Hepatocyte (in vitro differentiated cells): ENCODE results near the gene FAM124A. TPM values are rescaled to one million over a fixed set of nuclear protein-coding genes. Genes with fewer than 3 reads are reported as not detected.

ENCODE experiments used
- DNase-seq: peaks from one replicate; pipeline ENCODE4 v3.0.0-alpha.2; 2016; ENCODE audit warnings: low spot score
- H2AFZ ChIP-seq: fragments of 200-600 bp; sonication (generic); 2 replicates; pipeline ENCODE4 v1.6.0; 2016; ENCODE audit warnings: antibody characterized with exemption, mild to moderate bottlenecking
- H3K27ac ChIP-seq: fragments of 200-600 bp; sonication (generic); 2 replicates; pipeline ENCODE4 v1.5.1; 2016; ENCODE audit warnings: mild to moderate bottlenecking
- H3K27me3 ChIP-seq: fragments of 200-600 bp; sonication (generic); 2 replicates; pipeline ENCODE4 v1.6.1; 2016
- H3K36me3 ChIP-seq: fragments of 200-600 bp; sonication (generic); replicated peaks from 2 replicates; pipeline ENCODE4 v1.5.1; 2016; ENCODE audit warnings: low read depth; ENCODE audit not compliant: insufficient read depth
- H3K4me1 ChIP-seq: fragments of 200-600 bp; sonication (generic); 2 replicates; pipeline ENCODE4 v1.5.1; 2016; ENCODE audit warnings: mild to moderate bottlenecking, moderate library complexity; ENCODE audit not compliant: insufficient read depth
- H3K4me2 ChIP-seq: fragments of 200-600 bp; sonication (generic); 2 replicates; pipeline ENCODE4 v1.6.0; 2016
- H3K4me3 ChIP-seq: fragments of 200-600 bp; sonication (generic); 2 replicates; pipeline ENCODE4 v1.5.1; 2016; ENCODE audit warnings: mild to moderate bottlenecking
- H3K79me2 ChIP-seq: fragments of 200-600 bp; sonication (generic); 2 replicates; pipeline ENCODE4 v1.6.0; 2017; ENCODE audit warnings: mild to moderate bottlenecking
- H3K9me2 ChIP-seq: fragments of 200-600 bp; sonication (generic); replicated peaks from 2 replicates; pipeline ENCODE4 v1.6.0; 2017; ENCODE audit warnings: mild to moderate bottlenecking; ENCODE audit not compliant: insufficient read depth
- H3K9me3 ChIP-seq: fragments of 200-600 bp; sonication (generic); 2 replicates; pipeline ENCODE4 v1.5.1; 2016; ENCODE audit warnings: low read depth, mild to moderate bottlenecking
- H4K20me1 ChIP-seq: fragments of 200-600 bp; sonication (generic); 2 replicates; pipeline ENCODE4 v1.6.0; 2016; ENCODE audit warnings: mild to moderate bottlenecking; ENCODE audit not compliant: insufficient read depth, poor library complexity, severe bottlenecking
- EZH2 ChIP-seq: fragments of 200-600 bp; sonication (generic); IDR thresholded peaks from 2 replicates; pipeline ENCODE4 v1.6.1; 2016; ENCODE audit warnings: antibody characterized with exemption, mild to moderate bottlenecking, borderline replicate concordance
- EZH2phosphoT487 ChIP-seq: fragments of 200-600 bp; sonication (generic); IDR thresholded peaks from one replicate; pipeline ENCODE4 v1.6.1; 2018; ENCODE audit warnings: antibody characterized with exemption, mild to moderate bottlenecking, low read depth, moderate library complexity; ENCODE audit not compliant: unreplicated experiment, severe bottlenecking
- WGBS: methylation state at CpG from one replicate; pipeline ENCODE4 v1.1.6; 2016; ENCODE audit warnings: low lambda C conversion rate; ENCODE audit errors: missing lambda C conversion rate; 5-methylcytosine and 5-hydroxymethylcytosine counted together
- polyA plus RNA-seq: library from polyadenylated mRNA; unstranded; fragments of >200 nt; fragmentation: Nextera tagmentation; extraction: Ambion mirVana; gene quantifications from 2 replicates; pipeline ENCODE4 v1.2.1, GENCODE V29; 2016
- total RNA-seq: library from RNA; depleted of rRNA; stranded (reverse); fragments of >200 nt; gene quantifications from 2 replicates; pipeline ENCODE4 v1.2.3, GENCODE V29; 2014
- TF ChIP-seq, protein P1 (sequence below): fragments of 200-600 bp; sonication (generic); IDR thresholded peaks from 2 replicates; pipeline ENCODE4 v1.5.1; 2016; ENCODE audit warnings: antibody characterized with exemption, mild to moderate bottlenecking; ENCODE audit not compliant: poor library complexity

Gene FAM124A
- total and polyA plus RNA-seq, 2 experiments from 2014 or later = 0.60 to 1.7 TPM

DNA sequence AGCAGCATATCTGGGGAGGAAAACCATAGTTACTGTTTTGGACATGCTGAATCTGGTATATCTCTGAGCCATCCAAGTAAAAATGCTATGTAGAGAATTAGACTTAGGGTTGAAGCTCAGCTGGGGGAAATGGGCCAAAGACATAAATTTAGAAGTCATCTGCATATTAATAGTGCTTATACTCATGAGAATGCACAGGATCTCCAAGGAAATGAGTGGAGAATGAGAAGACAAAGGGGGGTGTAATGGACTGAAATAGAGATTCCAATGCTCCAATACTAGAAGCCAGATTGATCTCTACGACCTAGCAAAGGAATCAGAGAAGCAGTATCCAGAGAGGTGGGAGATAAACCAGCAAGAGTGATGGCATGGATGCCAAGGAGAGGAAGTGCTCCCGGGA lies 10.3 kb upstream of the FAM124A start:
- DNase-seq = no peak
- TF ChIP-seq EZH2phosphoT487 (no peak), EZH2 (no peak)
- TF ChIP-seq, protein P1, sequence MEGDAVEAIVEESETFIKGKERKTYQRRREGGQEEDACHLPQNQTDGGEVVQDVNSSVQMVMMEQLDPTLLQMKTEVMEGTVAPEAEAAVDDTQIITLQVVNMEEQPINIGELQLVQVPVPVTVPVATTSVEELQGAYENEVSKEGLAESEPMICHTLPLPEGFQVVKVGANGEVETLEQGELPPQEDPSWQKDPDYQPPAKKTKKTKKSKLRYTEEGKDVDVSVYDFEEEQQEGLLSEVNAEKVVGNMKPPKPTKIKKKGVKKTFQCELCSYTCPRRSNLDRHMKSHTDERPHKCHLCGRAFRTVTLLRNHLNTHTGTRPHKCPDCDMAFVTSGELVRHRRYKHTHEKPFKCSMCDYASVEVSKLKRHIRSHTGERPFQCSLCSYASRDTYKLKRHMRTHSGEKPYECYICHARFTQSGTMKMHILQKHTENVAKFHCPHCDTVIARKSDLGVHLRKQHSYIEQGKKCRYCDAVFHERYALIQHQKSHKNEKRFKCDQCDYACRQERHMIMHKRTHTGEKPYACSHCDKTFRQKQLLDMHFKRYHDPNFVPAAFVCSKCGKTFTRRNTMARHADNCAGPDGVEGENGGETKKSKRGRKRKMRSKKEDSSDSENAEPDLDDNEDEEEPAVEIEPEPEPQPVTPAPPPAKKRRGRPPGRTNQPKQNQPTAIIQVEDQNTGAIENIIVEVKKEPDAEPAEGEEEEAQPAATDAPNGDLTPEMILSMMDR = no peak
- no peak overlapping the region for H3K27ac ChIP-seq
- 53% methylated on average over 2 of the region's 2 CpGs for WGBS
- H2AFZ ChIP-seq = no peak overlapping the region
- H4K20me1 ChIP-seq = no peaks in the 10 kb centered on the region
- H3K4me3 ChIP-seq = no peak overlapping the region
- no peaks in the 10 kb centered on the region for H3K79me2 ChIP-seq
- H3K4me2 ChIP-seq = no peak overlapping the region
- no peaks in the 10 kb centered on the region for H3K36me3 ChIP-seq
- no peaks in the 10 kb centered on the region for H3K9me2 ChIP-seq
- H3K9me3 ChIP-seq = no peaks in the 10 kb centered on the region
- peaks cover 47% of the 10 kb centered on the region for H3K27me3 ChIP-seq
- H3K4me1 ChIP-seq = no peaks in the 10 kb centered on the region

GRCh38 chr13:51212758-51213157 lies 9.4 kb upstream of the FAM124A start:
- DNase-seq = no peak
- TF ChIP-seq, protein P1 = no peak
- no peak for TF ChIP-seq EZH2phosphoT487
- TF ChIP-seq EZH2 = no peak
- Histone ChIP-seq H3K9me3 (no peaks in the 10 kb centered on the region), H3K27ac (no peak overlapping the region), H3K4me3 (no peak overlapping the region), H3K4me1 (no peaks in the 10 kb centered on the region), H3K79me2 (no peaks in the 10 kb centered on the region), H2AFZ (no peak overlapping the region), H3K36me3 (no peaks in the 10 kb centered on the region), H3K27me3 (peaks cover 47% of the 10 kb centered on the region), H4K20me1 (no peaks in the 10 kb centered on the region), H3K9me2 (no peaks in the 10 kb centered on the region), H3K4me2 (no peak overlapping the region)
- 56% methylated on average over 2 of the region's 2 CpGs for WGBS

GRCh38 chr13:51213173-51213728 lies 8.9 kb upstream of the FAM124A start:
- Histone ChIP-seq H3K9me3 (no peaks in the 10 kb centered on the region), H3K4me2 (no peak overlapping the region), H3K27ac (no peak overlapping the region), H4K20me1 (no peaks in the 10 kb centered on the region), H3K4me1 (no peaks in the 10 kb centered on the region), H3K36me3 (no peaks in the 10 kb centered on the region), H3K27me3 (peaks cover 47% of the 10 kb centered on the region), H3K79me2 (no peaks in the 10 kb centered on the region), H3K4me3 (no peak overlapping the region), H2AFZ (no peak overlapping the region), H3K9me2 (no peaks in the 10 kb centered on the region)
- 68% methylated on average over 6 of the region's 6 CpGs for WGBS
- TF ChIP-seq EZH2 (no peak), EZH2phosphoT487 (no peak)
- TF ChIP-seq, protein P1 = no peak
- no peak for DNase-seq

DNA sequence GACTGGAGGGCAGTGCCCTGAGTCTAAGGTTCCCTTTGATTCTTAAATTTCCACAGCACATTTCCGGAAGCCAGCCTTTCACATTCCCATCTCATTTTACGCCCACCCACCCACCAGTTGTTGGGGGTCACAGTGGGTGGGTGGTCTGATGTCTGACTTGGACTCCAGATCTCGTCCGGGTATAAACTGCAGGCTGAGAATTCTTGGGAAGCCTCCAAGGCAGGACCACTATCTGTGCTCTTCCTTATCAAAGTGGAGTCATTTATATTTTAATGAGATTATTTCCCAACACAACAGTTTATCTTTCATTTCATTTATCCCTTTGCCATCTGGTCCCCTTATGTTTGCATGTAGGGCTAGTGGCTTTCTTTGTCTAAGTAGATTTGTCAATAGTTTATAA lies 3.6 kb upstream of the FAM124A start:
- no peaks in the 10 kb centered on the region for H4K20me1 ChIP-seq
- H3K27me3 ChIP-seq = peaks cover 50% of the 10 kb centered on the region
- no peaks in the 10 kb centered on the region for H3K9me2 ChIP-seq
- no peak overlapping the region for H2AFZ ChIP-seq
- H3K4me2 ChIP-seq = no peak overlapping the region
- H3K4me3 ChIP-seq = no peak overlapping the region
- H3K36me3 ChIP-seq = no peaks in the 10 kb centered on the region
- DNase-seq = no peak
- no peaks in the 10 kb centered on the region for H3K4me1 ChIP-seq
- WGBS = 54% methylated on average over 4 of the region's 4 CpGs
- H3K27ac ChIP-seq = no peak overlapping the region
- no peaks in the 10 kb centered on the region for H3K79me2 ChIP-seq
- H3K9me3 ChIP-seq = no peaks in the 10 kb centered on the region
- TF ChIP-seq EZH2 (no peak), EZH2phosphoT487 (no peak)
- TF ChIP-seq, protein P1 = no peak
